B cell (primary cell): Measurements from ENCODE around the gene NSUN5.
"Not testable (repeated sequence)": the region's sequence is repeated elsewhere in the genome, so short reads cannot be mapped to it uniquely, and the experiment has no call there.

Source experiments
- EZH2 ChIP-seq: IDR thresholded peaks from 2 replicates; pipeline ENCODE4 v1.6.1; 2012; ENCODE audit warnings: borderline replicate concordance, low read depth, mild to moderate bottlenecking, moderate library complexity, low read length; ENCODE audit not compliant: insufficient read depth, poor library complexity, severe bottlenecking
- TF ChIP-seq, protein P1 (sequence below): fragments of 200-600 bp; IDR thresholded peaks from one replicate; pipeline ENCODE4 v1.8.0; 2022; ENCODE audit warnings: antibody characterized with exemption, mild to moderate bottlenecking

DNA sequence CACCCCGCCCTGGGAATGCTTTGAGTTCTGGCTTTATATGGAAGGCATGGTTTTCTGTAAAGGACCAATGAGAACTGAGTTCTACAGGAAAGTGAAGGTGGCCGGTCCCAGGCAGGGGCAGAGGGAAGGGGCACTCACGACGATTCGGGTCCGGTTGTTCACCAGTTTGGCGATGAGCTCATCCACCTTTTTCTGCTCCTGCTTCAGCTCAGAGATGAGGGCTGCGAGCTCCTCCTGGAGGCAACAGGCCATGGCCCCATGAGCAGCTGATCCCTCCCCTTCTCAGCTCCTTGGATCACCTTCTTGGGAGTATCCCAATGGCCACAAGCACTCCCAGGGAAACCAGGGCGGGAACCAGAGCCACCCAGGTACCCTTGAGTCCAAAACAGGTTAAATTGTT is 11.4 kb upstream of the NSUN5 start:
- TF ChIP-seq, protein P1, sequence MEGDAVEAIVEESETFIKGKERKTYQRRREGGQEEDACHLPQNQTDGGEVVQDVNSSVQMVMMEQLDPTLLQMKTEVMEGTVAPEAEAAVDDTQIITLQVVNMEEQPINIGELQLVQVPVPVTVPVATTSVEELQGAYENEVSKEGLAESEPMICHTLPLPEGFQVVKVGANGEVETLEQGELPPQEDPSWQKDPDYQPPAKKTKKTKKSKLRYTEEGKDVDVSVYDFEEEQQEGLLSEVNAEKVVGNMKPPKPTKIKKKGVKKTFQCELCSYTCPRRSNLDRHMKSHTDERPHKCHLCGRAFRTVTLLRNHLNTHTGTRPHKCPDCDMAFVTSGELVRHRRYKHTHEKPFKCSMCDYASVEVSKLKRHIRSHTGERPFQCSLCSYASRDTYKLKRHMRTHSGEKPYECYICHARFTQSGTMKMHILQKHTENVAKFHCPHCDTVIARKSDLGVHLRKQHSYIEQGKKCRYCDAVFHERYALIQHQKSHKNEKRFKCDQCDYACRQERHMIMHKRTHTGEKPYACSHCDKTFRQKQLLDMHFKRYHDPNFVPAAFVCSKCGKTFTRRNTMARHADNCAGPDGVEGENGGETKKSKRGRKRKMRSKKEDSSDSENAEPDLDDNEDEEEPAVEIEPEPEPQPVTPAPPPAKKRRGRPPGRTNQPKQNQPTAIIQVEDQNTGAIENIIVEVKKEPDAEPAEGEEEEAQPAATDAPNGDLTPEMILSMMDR = not testable (repeated sequence)
- TF ChIP-seq EZH2 = not testable (repeated sequence)
